ENCODE data around the gene RXYLT1.
A peak's percentile ranks its signal among the peaks of the same experiment; 100 is the strongest.
"Not testable (repeated sequence)": the region's sequence is repeated elsewhere in the genome, so short reads cannot be mapped to it uniquely, and the experiment has no call there.

RXYLT1 gene, protein sequence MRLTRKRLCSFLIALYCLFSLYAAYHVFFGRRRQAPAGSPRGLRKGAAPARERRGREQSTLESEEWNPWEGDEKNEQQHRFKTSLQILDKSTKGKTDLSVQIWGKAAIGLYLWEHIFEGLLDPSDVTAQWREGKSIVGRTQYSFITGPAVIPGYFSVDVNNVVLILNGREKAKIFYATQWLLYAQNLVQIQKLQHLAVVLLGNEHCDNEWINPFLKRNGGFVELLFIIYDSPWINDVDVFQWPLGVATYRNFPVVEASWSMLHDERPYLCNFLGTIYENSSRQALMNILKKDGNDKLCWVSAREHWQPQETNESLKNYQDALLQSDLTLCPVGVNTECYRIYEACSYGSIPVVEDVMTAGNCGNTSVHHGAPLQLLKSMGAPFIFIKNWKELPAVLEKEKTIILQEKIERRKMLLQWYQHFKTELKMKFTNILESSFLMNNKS

DNA sequence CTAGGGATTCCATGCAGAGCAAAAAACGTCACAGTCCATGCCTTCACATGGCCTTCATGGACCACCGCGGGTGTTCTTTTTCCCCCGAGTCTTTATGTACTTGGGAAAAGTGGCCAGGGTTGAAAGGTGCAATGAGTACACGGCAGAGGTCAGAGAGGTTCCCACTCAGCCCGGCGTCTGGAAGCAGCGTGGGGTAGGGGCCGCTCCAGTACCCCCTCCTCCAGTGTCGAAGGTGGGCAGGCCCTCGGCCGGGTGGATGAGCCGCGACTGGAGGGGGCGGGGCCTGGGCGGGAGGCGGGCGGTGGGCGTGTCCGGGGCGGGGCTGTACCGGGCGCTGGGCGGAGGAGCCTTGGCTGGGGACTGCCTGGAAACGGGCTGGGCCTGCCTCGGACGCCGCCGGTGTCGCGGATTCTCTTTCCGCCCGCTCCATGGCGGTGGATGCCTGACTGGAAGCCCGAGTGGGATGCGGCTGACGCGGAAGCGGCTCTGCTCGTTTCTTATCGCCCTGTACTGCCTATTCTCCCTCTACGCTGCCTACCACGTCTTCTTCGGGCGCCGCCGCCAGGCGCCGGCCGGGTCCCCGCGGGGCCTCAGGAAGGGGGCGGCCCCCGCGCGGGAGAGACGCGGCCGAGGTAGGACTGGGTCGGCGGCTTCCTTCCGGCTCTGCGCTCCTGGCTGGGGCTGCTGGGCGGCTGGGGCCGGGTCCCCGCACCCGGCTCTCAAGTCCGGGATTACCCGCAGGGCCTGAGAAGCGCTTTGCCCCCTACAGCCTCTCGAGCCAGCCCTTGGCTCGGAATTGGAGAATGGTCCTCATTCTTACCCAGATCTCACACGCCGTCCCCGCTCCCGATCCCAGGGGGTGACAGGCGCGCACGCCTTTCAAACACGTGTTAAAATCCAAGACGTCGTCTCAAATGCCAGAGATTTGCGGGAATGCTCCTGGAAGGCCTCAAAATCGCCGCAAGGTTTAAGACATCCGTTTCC lies at the start of gene RXYLT1:
RXYLT1 (plus strand) TSS at position 412 of the 984 bp plus-strand sequence; CDS start at position 464, 52 bp downstream.
- DNase-seq (ENCODE audit: low read depth) = peak; percentile 82

DNA sequence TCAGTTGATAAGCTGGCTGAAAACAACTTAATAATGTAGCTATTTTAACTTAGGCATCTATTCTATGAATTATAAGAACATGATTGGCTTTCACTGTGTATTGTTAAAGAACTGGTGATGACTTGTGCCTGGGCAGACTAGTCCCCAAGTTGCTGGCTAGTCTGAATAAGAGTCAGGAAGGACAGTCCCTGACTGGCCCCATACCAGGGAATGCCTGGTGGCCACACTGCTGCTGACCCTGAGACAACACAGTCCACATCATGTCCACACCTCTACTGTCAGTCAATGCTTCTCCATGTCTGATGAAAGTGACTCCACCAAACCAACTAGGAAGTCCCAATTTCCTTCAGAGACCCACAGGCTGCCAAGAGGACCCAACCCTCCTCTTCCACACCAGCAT lies 46.9 kb upstream of the RXYLT1 start:
- DNase-seq (ENCODE audit: low read depth) = not testable (repeated sequence)

DNA sequence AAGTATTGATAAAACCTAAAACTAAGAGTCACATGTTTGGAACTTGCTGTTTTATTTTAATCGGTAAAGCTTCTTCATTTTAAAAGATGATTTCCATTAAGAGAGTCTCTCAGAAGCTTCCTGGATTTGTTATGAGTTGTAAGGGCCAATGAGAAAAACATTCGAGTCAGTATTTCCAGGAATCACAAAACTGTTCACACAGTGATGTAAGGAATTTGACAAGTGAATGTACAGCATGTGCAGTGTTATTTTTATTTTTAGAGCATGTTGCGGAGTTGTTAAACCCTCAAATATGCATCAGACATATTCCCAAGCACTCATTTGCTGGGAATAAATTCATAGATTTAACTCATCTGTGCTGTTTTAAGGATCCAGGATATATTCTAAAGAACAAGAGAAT lies 46.1 kb upstream of the RXYLT1 start:
- DNase-seq (ENCODE audit: low read depth) = not testable (repeated sequence)

DNA sequence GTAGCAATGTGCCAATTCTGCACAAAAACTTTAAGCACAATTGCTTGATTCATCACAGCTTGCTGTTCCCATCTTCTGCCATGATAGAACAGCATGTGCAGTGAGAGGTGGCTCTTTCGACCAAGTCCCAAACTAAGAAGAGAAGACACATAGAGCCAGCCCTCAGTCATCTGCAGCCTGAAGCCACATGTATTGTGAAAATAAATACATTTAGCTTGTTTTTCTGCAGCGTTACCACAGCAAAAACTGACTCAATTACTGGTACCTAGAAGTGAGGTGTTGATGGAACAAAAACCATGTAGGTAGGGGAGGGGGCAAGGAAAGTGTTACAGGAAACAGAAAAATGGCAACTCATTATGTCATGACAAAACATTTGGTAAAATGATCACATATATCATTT lies 39.2 kb upstream of the RXYLT1 start:
- not testable (repeated sequence) for DNase-seq (ENCODE audit: low read depth)

DNA sequence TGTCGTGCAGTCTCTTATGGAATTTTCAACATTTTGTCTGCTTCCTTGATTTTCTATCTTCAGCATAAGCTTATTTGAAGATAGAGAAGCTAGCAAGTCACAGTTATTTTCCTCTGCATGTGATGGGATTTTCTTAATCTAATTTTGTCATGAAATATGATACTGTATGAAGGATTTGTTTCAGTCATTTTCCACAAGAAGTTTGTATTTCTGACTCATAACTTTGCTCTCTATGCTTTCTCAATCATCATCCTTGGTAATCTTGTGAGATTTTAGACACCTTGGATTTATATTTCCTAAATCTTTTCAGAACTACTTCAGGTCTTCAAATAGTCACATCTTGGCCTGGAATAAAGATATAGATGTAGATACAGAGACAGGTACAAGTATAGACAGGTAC lies 38.3 kb upstream of the RXYLT1 start:
- DNase-seq (ENCODE audit: low read depth) = peak; percentile 8

DNA sequence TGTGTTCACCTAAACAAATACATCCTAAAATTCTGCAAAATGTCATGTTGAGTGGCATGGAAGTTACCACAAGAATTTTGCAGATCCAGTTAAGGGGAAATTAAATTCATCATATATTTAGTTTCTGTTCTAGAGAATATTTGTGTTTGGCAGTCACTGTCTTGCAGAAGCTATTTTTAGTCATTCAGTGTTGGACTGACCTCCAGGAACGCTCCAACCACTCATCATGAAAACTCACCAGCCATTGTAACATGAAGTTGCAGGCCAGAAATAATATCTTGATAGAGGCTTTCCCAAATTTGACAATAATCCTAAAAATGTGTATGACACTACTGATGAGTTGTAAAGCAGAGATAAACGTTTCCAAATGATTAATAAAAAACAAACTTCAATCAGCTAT lies 35.6 kb upstream of the RXYLT1 start:
- DNase-seq (ENCODE audit: low read depth) = peak; percentile 77

DNA sequence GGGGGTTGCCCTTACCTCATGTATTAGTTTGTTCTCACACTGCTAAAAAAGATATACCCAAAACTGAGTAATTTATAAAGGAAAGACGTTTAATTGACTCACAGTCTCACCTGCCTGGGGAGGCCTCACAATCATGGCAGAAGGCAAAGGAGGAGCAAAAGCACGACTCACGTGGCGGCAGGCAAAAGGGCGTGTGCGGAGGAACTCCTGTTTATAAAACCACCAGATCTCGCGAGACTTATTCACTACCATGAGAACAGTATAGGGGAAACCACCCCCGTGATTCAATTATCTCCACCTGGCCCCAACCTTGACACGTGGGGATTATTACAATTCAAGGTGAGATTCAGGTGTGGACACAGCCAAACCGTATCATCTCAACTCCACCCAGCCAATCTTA lies 33.2 kb upstream of the RXYLT1 start:
- not testable (repeated sequence) for DNase-seq (ENCODE audit: low read depth)

DNA sequence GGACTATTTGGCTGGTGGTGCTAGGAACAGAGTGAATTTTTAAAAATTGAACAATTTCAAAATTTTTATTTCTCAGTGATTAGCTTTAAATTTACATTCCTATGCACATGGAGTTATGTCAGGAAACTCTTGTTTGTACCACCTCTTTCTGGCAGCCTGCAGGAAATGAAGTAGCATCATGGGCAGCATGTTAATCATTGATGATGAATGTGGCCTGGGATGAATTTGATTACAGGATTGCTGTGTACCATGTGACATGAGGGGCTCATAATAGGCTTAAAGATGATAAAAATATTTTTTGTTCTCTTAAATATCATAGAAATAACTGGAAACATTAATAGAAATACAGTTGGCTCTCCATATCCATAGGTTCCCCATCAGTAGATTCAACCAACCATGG lies 32.6 kb upstream of the RXYLT1 start:
- DNase-seq (ENCODE audit: low read depth) = not testable (repeated sequence)

DNA sequence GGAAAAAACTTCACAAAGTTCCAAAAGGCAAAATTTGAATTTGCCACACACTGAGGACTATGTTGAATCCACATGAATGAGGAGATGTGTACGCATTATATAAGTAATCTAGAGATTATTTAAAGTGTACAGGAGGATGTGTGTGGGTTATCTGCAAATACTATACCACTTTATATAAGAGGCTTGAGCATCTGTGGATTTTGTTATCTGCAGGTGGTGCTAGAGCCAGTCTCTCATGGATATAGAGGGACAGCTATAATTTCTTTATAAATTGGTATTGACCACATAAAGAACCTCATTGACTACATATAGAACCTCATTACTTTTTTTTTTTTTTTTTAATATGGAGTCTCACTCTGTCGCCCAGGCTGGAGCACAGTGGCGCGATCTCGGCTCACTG lies 32.2 kb upstream of the RXYLT1 start:
- no peak for DNase-seq (ENCODE audit: low read depth)

DNA sequence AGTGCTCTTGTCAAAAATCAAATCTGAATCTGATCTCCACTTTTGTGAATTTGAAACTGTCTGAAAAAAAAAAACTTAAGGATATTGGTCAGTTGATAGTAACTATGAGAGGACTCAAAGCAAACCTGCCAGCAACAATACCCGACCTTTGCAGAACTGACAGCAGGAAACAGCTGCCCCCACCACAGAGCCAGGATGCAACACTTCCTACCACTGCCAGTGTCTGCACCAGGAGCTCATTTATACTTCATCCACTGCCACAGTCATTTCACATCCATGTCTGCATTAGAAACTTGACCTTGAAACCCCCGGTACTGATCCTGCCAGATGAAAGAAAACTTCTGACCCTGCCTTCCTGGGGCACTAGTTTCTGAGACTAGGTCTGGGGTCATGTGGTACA lies 27.4 kb upstream of the RXYLT1 start:
- DNase-seq (ENCODE audit: low read depth) = no peak

DNA sequence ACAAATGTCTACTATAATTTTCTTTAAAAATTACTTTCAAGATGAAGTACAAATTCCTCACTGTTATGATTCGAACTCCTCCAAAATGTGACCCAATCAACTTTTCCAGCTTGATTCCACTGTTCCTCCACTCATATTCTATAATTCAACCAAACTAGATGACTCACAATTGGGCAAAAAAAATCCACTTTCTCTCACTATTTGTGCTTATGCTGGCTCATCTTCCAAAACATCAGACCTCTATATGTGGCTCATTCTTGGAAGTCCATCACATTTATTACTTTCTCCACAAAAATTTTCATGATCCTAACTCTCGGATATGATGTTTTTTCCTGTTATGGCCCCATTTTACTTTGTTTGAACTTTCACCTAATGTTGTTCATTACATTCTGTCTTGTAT lies 26.9 kb upstream of the RXYLT1 start:
- peak; percentile 40 for DNase-seq (ENCODE audit: low read depth)

DNA sequence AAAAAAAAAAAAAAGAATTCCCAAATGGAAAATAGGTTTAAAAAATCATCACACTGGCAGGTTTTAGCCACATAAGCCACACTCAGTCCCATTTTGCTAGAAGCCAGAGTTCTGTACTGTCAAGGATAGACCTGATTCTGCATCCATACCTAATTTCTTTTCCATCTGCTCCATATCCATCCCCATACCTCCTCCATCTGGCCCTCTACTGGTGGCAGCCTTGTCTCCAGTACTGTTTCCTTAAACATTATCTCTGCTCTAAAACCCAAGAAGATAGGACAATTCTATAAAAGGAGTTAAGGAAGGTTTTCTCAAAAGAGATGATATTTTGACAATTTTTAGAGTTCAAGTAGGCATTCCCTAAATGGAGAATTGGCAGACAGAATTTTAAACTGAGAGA lies 26.0 kb upstream of the RXYLT1 start:
- peak; percentile 8 for DNase-seq (ENCODE audit: low read depth)

DNA sequence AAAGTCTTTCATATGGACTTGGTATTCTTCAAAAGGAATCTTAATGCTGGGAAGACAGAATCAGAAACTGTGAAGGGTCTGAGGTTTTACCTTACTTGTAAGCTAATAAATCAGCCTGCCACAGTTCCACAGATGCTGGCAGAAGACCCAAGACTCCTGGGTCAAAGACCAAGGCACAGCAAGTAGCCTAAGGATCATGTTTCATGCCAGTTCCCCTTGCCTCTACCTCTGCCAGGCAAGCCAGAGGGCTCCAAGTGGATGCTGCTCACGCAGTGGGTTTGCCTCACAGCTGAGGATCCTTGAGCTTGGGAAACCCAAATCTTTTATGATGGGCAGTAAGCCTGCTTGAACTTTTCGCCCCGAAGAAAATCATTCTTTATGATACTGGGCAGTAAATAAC lies 15.2 kb upstream of the RXYLT1 start:
- no peak for DNase-seq (ENCODE audit: low read depth)

DNA sequence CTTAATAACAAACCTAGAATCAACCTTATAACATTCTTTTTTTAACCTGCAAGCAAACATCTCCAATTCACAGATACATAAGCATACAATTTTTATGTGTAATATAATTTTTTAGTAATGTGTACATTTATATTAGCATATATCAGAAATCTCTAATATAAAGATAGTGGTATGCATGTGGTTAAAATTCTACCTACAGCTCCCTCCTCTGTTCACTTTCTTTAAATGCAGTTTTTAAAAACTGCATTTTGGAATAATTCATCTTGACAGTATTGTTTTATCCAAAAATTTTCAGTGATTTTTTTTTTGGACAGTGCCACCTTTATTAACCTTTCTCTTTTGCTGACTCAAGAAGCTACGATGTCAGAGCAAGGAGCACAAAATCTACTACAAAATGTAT lies 13.2 kb upstream of the RXYLT1 start:
- DNase-seq (ENCODE audit: low read depth) = no peak

DNA sequence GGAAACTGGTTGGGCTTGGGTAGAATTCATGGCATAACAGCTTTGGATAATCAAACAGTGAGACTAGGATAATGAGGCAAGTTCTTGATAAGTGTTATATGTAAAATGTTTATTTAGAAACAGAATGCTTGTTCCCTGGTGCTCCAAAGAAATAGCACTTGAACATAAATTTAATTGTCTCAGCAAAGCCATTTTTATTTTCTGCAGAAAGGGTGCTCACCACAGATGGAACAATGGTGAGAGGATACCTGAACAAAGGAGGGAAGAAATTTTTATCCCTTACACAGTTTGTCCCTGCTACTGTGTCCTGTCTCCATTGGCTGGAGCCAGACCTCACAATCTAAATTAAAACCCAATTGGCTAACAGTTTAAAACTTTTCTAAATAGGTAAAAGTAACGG lies 9.3 kb upstream of the RXYLT1 start:
- DNase-seq (ENCODE audit: low read depth) = no peak

DNA sequence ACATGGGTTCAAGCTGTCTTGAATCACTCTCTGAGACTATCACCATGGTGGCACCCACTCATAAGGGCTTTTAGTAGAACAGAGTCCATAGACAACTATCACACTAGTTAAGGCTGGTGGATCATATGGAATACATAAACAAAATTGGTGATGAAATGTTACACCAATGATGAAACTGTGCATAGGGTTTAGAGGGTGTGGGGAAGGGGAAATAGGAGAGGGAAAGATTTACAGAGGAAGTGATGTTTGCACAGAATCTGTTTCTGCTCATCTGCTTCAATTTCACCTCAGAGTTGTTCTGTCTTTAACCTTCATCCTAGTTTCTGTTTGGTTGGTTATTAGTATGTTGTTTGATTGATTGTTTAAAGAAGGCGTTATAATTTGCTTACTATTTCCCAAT lies 2.4 kb upstream of the RXYLT1 start:
- DNase-seq (ENCODE audit: low read depth) = no peak

DNA sequence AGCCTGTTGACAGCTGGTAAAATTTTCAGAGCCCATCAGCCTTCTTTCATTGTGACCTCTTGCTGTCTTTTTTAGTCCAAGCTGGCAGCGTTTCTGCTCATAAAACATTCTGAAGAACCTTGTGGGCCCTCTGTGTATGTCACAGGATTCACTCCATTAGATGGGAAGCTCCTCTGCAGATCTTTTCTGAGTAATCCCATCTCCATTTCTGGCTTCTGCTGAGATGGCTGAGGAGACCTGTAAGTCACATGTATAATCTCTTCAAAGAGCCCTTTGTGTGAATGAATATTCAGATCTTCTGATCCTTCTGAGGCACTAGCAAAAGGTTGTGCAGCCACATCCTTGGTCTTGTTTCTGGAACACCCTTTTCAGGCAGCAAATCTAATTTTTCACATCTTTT lies 2.8 kb downstream of the RXYLT1 start:
- DNase-seq (ENCODE audit: low read depth) = no peak

DNA sequence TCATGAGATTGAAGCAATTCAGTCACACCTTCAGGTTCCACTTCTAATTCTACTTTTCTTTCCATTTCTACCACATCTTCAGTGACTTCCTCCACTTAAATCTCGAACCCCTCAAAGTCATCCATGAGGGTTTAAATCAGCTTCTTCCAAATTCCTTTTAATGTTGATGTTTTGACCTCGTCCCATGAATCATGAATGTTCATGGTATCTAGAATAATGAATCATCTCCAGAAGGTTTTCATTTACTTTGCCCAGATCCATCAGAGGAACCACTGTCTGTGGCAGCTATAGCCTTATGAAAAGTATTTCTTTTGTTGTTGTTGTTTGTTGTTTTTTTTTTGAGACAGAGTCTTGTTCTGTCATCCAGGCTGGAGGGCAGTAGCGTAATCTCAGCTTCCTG lies 7.6 kb downstream of the RXYLT1 start:
- DNase-seq (ENCODE audit: low read depth) = peak; percentile 69

DNA sequence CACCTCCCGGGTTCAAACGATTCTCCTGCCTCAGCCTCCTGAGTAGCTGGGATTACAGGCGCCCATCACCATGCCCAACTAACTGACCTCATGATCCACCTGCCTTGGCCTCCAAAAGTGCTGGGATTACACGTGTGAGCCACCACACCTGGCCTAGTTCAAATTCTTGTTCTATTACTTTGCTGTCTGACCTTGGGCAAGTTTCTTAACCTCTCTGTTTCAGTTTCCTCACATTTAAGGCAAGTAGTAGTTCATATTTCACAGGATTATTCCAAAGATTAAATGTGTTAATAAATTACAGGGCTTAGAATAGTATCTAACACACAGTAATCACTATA lies 10.9 kb downstream of the RXYLT1 start:
- DNase-seq (ENCODE audit: low read depth) = no peak

DNA sequence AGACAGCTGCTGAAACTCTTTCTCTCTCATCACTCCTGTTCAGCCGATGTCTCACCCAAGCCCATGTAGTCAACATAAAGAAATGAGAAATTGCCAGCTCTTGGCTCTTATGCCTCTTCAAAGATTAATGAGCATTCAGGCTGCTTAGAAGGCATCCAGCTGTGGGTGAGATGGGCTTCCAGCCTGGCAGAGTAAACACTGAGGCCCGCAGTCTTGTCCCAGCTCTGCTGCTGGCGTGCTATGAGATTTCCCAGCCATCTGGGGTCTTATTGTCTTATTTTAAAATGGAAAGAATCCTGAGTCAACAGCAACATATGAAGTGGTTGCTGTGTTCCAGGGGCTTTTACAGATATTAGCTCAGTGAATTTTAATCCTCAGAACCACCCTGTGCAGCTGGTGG lies 12.6 kb downstream of the RXYLT1 start:
- DNase-seq (ENCODE audit: low read depth) = no peak

DNA sequence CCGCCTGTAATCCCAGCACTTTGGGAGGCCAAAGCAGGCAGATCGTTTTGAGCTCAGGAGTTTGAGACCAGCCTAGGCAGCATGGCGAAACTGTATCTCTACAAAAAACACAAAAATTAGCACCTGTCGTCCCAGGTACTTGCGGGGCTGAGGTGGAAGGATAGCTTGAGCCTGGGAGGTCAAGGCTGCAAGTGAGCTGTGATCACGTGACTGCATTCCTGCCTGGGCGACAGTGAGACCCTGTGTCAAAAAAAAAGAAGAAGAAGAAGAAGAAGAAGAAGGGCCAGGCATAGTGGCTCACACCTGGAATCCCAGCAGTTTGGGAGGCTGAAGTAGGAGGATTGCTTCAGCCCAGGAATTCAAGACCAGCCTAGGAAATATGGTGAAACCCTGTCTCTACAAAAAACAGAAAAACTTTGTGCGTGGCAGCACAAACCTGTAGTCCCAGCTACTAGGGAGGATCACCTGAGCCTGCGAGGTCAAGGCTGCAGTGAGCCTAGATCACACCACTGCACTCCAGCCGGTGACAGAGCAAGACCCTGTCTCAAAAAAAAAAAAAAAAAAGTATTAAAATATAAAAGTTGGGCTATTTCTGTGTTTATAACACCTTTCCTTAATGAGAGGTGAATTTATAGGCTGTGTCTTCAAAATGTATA lies 15.5 kb downstream of the RXYLT1 start:
- DNase-seq (ENCODE audit: low read depth) = no peak

DNA sequence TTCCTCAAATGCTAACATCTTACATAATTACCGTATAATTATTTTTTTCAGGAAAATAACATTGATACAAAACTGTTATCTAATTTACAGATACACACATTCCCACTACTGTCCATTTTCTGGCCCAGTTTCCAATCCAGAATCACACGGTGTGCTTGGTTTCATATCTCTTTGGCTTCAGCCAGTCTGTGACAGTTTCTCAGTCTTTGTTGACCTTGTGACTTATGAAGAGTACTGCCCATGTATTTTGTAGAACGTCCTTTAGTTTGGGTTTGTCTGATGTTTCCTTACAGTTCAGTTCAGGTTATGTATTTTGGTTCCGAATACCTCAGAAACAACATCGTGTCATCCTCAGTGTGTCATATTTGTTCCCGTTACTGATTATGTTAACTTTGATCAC lies 16.2 kb downstream of the RXYLT1 start:
- DNase-seq (ENCODE audit: low read depth) = no peak
